H1 (cell line): ENCODE results near the gene MAP6. TPM values are rescaled to one million over a fixed set of nuclear protein-coding genes. Genes with fewer than 3 reads are reported as not detected.

Experiments used
- CTCF ChIA-PET: fragments of 300-600 bp; sonication (Branson Sonifier 250); formaldehyde crosslinking; loops from one replicate; lab custom pipeline; 2021; ENCODE audit not compliant: partially characterized antibody; lab: Charles Lee
- POLR2A ChIA-PET: fragments of 300-600 bp; sonication (Branson Sonifier 250); formaldehyde crosslinking; loops from one replicate; lab custom pipeline; 2021; ENCODE audit warnings: inconsistent platforms; ENCODE audit not compliant: partially characterized antibody; lab: Charles Lee
- DNase-seq, 2 experiments: peaks; one replicate each; pipeline versions ENCODE4 v3.0.0 to v3.0.0-alpha.2; 2010 to 2022; ENCODE audit warnings: low spot score in 2 of 2, low read depth in 1 of 2, mixed read lengths in 1 of 2
- FAIRE-seq: peaks from 2 replicates; lab custom pipeline; 2011; peaks lifted over from hg19 to GRCh38; lab: Jason Lieb, UNC
- H2AFZ ChIP-seq: 2 replicates; pipeline ENCODE4 v1.8.1; 2012; ENCODE audit warnings: low read length, inconsistent platforms
- H2AK5ac ChIP-seq: 2 replicates; pipeline ENCODE4 v1.6.1; 2013; ENCODE audit warnings: low read depth, low read length
- H2BK120ac ChIP-seq: replicated peaks from 2 replicates; pipeline ENCODE3; 2013; ENCODE audit warnings: low read depth, low read length, inconsistent platforms
- H2BK12ac ChIP-seq: 2 replicates; pipeline ENCODE4 v1.6.1; 2013; ENCODE audit warnings: low read depth, low read length
- H2BK15ac ChIP-seq: 2 replicates; pipeline ENCODE4 v1.6.1; 2013; ENCODE audit warnings: low read length
- H2BK20ac ChIP-seq: 2 replicates; pipeline ENCODE4 v1.6.1; 2013; ENCODE audit warnings: low read length
- H2BK5ac ChIP-seq: 2 replicates; pipeline ENCODE4 v1.6.1; 2013; ENCODE audit warnings: low read depth, low read length
- H3K14ac ChIP-seq: 2 replicates; pipeline ENCODE4 v1.6.1; 2013; ENCODE audit warnings: inconsistent platforms; ENCODE audit not compliant: insufficient read length
- H3K18ac ChIP-seq: 2 replicates; pipeline ENCODE4 v1.6.1; 2013; ENCODE audit warnings: low read length; ENCODE audit errors: extremely low read depth
- H3K23ac ChIP-seq: 2 replicates; pipeline ENCODE4 v1.6.1; 2013; ENCODE audit warnings: inconsistent platforms; ENCODE audit not compliant: insufficient read length
- H3K23me2 ChIP-seq: 2 replicates; pipeline ENCODE4 v1.6.1; 2013; ENCODE audit warnings: low read depth, low read length
- H3K27ac ChIP-seq: 2 replicates; pipeline ENCODE4 v1.6.1; 2011; ENCODE audit warnings: low read depth, low read length, inconsistent platforms
- H3K27me3 ChIP-seq, 4 experiments: replicated peaks in 1 of 4; 1 replicate in 1 of 4; 2 replicates in 3 of 4; pipeline versions ENCODE4 v1.6.1 to v1.8.1; 2011 to 2013; ENCODE audit warnings: low read length in 3 of 4, mild to moderate bottlenecking in 3 of 4, inconsistent platforms in 2 of 4, mixed read lengths in 2 of 4, moderate library complexity in 1 of 4; ENCODE audit not compliant: control insufficient read depth in 3 of 4, insufficient read depth in 3 of 4; ENCODE audit errors: extremely low read depth in 1 of 4
- H3K36me3 ChIP-seq, 4 experiments: 2 replicates each; pipeline versions ENCODE4 v1.6.1 to v1.8.1; 2011 to 2013; ENCODE audit warnings: mild to moderate bottlenecking in 4 of 4, low read length in 3 of 4, moderate library complexity in 2 of 4, control low read depth in 1 of 4, inconsistent platforms in 1 of 4; ENCODE audit not compliant: insufficient read depth in 4 of 4, control insufficient read depth in 2 of 4
- H3K4ac ChIP-seq: replicated peaks from 2 replicates; pipeline ENCODE3; 2013; ENCODE audit warnings: low read length, low read depth, mixed read lengths, inconsistent platforms; ENCODE audit not compliant: insufficient read length
- H3K4me1 ChIP-seq, 4 experiments: replicated peaks in 1 of 4; 1 replicate in 1 of 4; 2 replicates in 3 of 4; pipeline versions ENCODE4 v1.6.1 to v1.8.1; 2011 to 2013; ENCODE audit warnings: low read length in 3 of 4, inconsistent platforms in 2 of 4, mixed read lengths in 1 of 4; ENCODE audit not compliant: insufficient read depth in 4 of 4, control insufficient read depth in 3 of 4
- H3K4me2 ChIP-seq, 2 experiments: 2 replicates each; pipeline versions ENCODE4 v1.6.1 to v1.8.1; 2011 to 2013; ENCODE audit warnings: low read depth in 2 of 2, low read length in 2 of 2, control low read depth in 1 of 2, inconsistent platforms in 1 of 2, mild to moderate bottlenecking in 1 of 2; ENCODE audit not compliant: insufficient read depth in 1 of 2
- H3K4me3 ChIP-seq, 4 experiments: fragments of 200-600, 300-600 bp in 1 of 4; sonication (generic), shearing (Covaris generic), sonication (Bioruptor Twin) in 1 of 4; 2 replicates each; pipeline versions ENCODE4 v1.5.1 to v1.8.1; 2011 to 2016; ENCODE audit warnings: low read length in 4 of 4, low read depth in 3 of 4, control low read depth in 2 of 4, inconsistent platforms in 2 of 4, mild to moderate bottlenecking in 2 of 4, mixed read lengths in 1 of 4, moderate library complexity in 1 of 4; ENCODE audit not compliant: insufficient read depth in 2 of 4; ENCODE audit errors: extremely low read depth in 1 of 4
- H3K56ac ChIP-seq: replicated peaks from 2 replicates; pipeline ENCODE3; 2013; ENCODE audit warnings: low read depth, mild to moderate bottlenecking, mixed read lengths, low read length, inconsistent platforms; ENCODE audit not compliant: insufficient read length
- H3K79me1 ChIP-seq: 2 replicates; pipeline ENCODE4 v1.6.1; 2013; ENCODE audit warnings: low read depth, low read length, control low read depth
- H3K79me2 ChIP-seq, 2 experiments: 2 replicates each; pipeline versions ENCODE4 v1.6.1 to v1.8.1; 2012 to 2013; ENCODE audit warnings: low read length in 2 of 2, mild to moderate bottlenecking in 2 of 2, inconsistent platforms in 1 of 2; ENCODE audit not compliant: insufficient read depth in 2 of 2, control insufficient read depth in 1 of 2
- H3K9ac ChIP-seq, 4 experiments: replicated peaks in 1 of 4; 1 replicate in 1 of 4; 2 replicates in 3 of 4; pipeline versions ENCODE4 v1.6.1 to v1.8.1; 2011 to 2013; ENCODE audit warnings: low read depth in 3 of 4, low read length in 3 of 4, control low read depth in 2 of 4, mild to moderate bottlenecking in 2 of 4, moderate library complexity in 2 of 4, inconsistent platforms in 1 of 4; ENCODE audit errors: extremely low read depth in 1 of 4
- H3K9me3 ChIP-seq, 2 experiments: 2 replicates each; pipeline versions ENCODE4 v1.6.1 to v1.8.1; 2012 to 2013; ENCODE audit warnings: mild to moderate bottlenecking in 2 of 2, moderate library complexity in 2 of 2, control low read depth in 1 of 2, inconsistent platforms in 1 of 2, low read depth in 1 of 2, low read length in 1 of 2, mixed read lengths in 1 of 2; ENCODE audit not compliant: insufficient read depth in 2 of 2
- H4K20me1 ChIP-seq, 2 experiments: replicated peaks in 1 of 2; 2 replicates each; pipeline versions ENCODE3 to v1.8.1; 2011 to 2013; ENCODE audit warnings: inconsistent platforms in 2 of 2, low read length in 2 of 2, mild to moderate bottlenecking in 1 of 2; ENCODE audit not compliant: insufficient read depth in 2 of 2, control insufficient read depth in 1 of 2
- H4K5ac ChIP-seq: 2 replicates; pipeline ENCODE4 v1.6.1; 2013; ENCODE audit warnings: low read length, low read depth, mixed read lengths, inconsistent platforms; ENCODE audit not compliant: insufficient read length
- H4K8ac ChIP-seq: 2 replicates; pipeline ENCODE4 v1.8.0; 2013; ENCODE audit warnings: mild to moderate bottlenecking, moderate library complexity, low read length, inconsistent platforms; ENCODE audit not compliant: insufficient read depth; ENCODE audit errors: extremely low read depth
- H4K91ac ChIP-seq: replicated peaks from 2 replicates; pipeline ENCODE3; 2013; ENCODE audit warnings: low read length, mixed read lengths, inconsistent platforms; ENCODE audit not compliant: insufficient read length
- BACH1 ChIP-seq: IDR thresholded peaks from 2 replicates; pipeline ENCODE4 v1.6.1; 2012; ENCODE audit warnings: low read length, improper control_type of control experiment
- CHD2 ChIP-seq: IDR thresholded peaks from 2 replicates; pipeline ENCODE4 v1.6.1; 2012; ENCODE audit warnings: low read length, improper control_type of control experiment
- EZH2 ChIP-seq: fragments of 200-600 bp; sonication (generic); IDR thresholded peaks from 2 replicates; pipeline ENCODE4 v1.7.1; 2012; ENCODE audit warnings: low read depth, mild to moderate bottlenecking, moderate library complexity, low read length, inconsistent platforms; ENCODE audit not compliant: severe bottlenecking
- GABPA ChIP-seq: IDR thresholded peaks from 2 replicates; pipeline ENCODE4 v1.6.1; 2011; ENCODE audit warnings: mild to moderate bottlenecking, low read length, moderate library complexity, borderline replicate concordance; ENCODE audit not compliant: insufficient read depth
- JUND ChIP-seq: IDR thresholded peaks from 2 replicates; pipeline ENCODE4 v1.6.1; 2011; ENCODE audit warnings: mild to moderate bottlenecking, improper control_type of control experiment, low read length
- MAX ChIP-seq: IDR thresholded peaks from 2 replicates; pipeline ENCODE4 v1.6.1; 2012; ENCODE audit warnings: inconsistent platforms
- RAD21 ChIP-seq, 2 experiments: IDR thresholded peaks in 1 of 2; conservative IDR thresholded peaks in 1 of 2; 2 replicates each; pipeline ENCODE4 v1.6.1; 2011; ENCODE audit warnings: low read depth in 2 of 2, low read length in 2 of 2, improper control_type of control experiment in 1 of 2, inconsistent platforms in 1 of 2, mild to moderate bottlenecking in 1 of 2, moderate library complexity in 1 of 2
- RNF2 ChIP-seq: fragments of 200-900, 300-1000 bp; sonication (generic); IDR thresholded peaks from 2 replicates; pipeline ENCODE4 v1.7.1; 2016; ENCODE audit warnings: borderline replicate concordance, low read depth, mild to moderate bottlenecking, antibody characterized with exemption, low read length; ENCODE audit not compliant: poor library complexity, severe bottlenecking; ENCODE audit errors: missing control alignments
- SAP30 ChIP-seq: fragments of 300-600 bp; sonication (generic); IDR thresholded peaks from 2 replicates; pipeline ENCODE4 v1.7.1; 2012; ENCODE audit warnings: low read length, moderate library complexity, mild to moderate bottlenecking, inconsistent platforms; ENCODE audit not compliant: insufficient read depth, insufficient replicate concordance
- SP1 ChIP-seq: IDR thresholded peaks from 2 replicates; pipeline ENCODE4 v1.6.1; 2011; ENCODE audit warnings: low read depth, low read length
- WGBS, 2 experiments: shearing (Covaris generic) in 1 of 2; methylation state at CpG; one replicate each; pipeline versions ENCODE4 v1.1.6 to v1.1.7; 2013 to 2015; ENCODE audit warnings: low lambda C conversion rate in 2 of 2, mixed read lengths in 2 of 2, inconsistent platforms in 1 of 2, low coverage in 1 of 2, missing lambda C conversion rate in 1 of 2; ENCODE audit not compliant: insufficient replicate concordance in 2 of 2, insufficient coverage in 1 of 2, insufficient read length in 1 of 2; ENCODE audit errors: extremely low coverage in 1 of 2, missing lambda C conversion rate in 1 of 2; 5-methylcytosine and 5-hydroxymethylcytosine counted together
- polyA plus RNA-seq, 7 experiments: library from polyadenylated mRNA; depleted of rRNA in 3 of 7; stranded (reverse) in 5 of 7; unstranded in 2 of 7; fragments of >200 nt in 5 of 7; fragments of 200-250 nt in 2 of 7; gene quantifications; 1 replicate in 5 of 7; 2 replicates in 1 of 7; 4 replicates in 1 of 7; pipeline versions ENCODE4 v1.2.1 to v1.2.3, GENCODE V29; 2011 to 2013; ENCODE audit warnings: missing spikeins in 2 of 7, mixed read lengths in 2 of 7
- total RNA-seq: library from RNA; stranded (reverse); fragmentation: NEBNext Ultra II Directional; extraction: Animal tissue kit (Norgen Biotek cat#: 25700); gene quantifications from 2 replicates; pipeline ENCODE4 v1.2.1, GENCODE V29; 2021

MAP6 gene
- total and polyA plus RNA-seq, 2 of the 8 experiments (the other 6 are each of a cell fraction or from before 2014, with no cell fraction given): 0.54 to 0.89 TPM

GRCh38 chr11:75717608-75718418 is 49.0 kb upstream of the MAP6 start, which contains the start of gene MOGAT2:
MOGAT2 (plus strand) TSS chr11:75717838; CDS start chr11:75717889, 51 bp downstream.
- Histone ChIP-seq H2BK5ac (no peak within 1 kb of the TSS), H3K23me2 (no peaks in the 10 kb centered on the region), H2AK5ac (no peak within 1 kb of the TSS), H3K4ac (no peak within 1 kb of the TSS), H3K4me3 (no peak within 1 kb of the TSS), H2AFZ (no peak within 1 kb of the TSS), H3K27ac (no peak within 1 kb of the TSS), H3K18ac (no peak within 1 kb of the TSS), H4K20me1 (peaks cover 0 to 2% of the 10 kb centered on the region in 2 experiments), H3K56ac (no peak within 1 kb of the TSS), H2BK15ac (no peak within 1 kb of the TSS), H3K14ac (no peak within 1 kb of the TSS), H4K8ac (no peak within 1 kb of the TSS), H3K4me2 (peak within 1 kb of the TSS; percentile 11 to 44; a peak in 1 of 4 replicates), H3K27me3 (peaks cover 0 to 15% (median 4%) of the 10 kb centered on the region in 4 experiments; a peak in 4 of 7 replicates), H2BK20ac (no peak within 1 kb of the TSS), H2BK12ac (no peak within 1 kb of the TSS), H4K91ac (no peak within 1 kb of the TSS), H3K9ac (no peak within 1 kb of the TSS), H3K79me1 (no peaks in the 10 kb centered on the region), H3K4me1 (peaks cover 0 to 3% (median 0%) of the 10 kb centered on the region in 4 experiments; a peak in 2 of 7 replicates), H3K36me3 (no peaks in the 10 kb centered on the region), H4K5ac (no peak within 1 kb of the TSS), H3K23ac (no peak within 1 kb of the TSS), H3K79me2 (no peaks in the 10 kb centered on the region), H3K9me3 (no peaks in the 10 kb centered on the region), H2BK120ac (no peak within 1 kb of the TSS)
- ChIA-PET POLR2A (interaction anchor here (1.5 kb wide), 1 partner anchor 156 kb away, joined by 6 read pairs; the partner anchor contains the start of gene SERPINH1), CTCF (interaction anchor here (1.2 to 2.8 kb wide), 4 partner anchors 8 to 435 kb away, joined by 3 to 10 read pairs (median 3); no protein-coding TSS in a partner anchor)
- WGBS, 2 experiments: 86% methylated on average over 13 of the region's 13 CpGs; no CpG with 5 or more reads in 1 of the 2 experiments
- DNase-seq (no peak), FAIRE-seq (no peak)
- TF ChIP-seq CHD2: no peak
- TF ChIP-seq BACH1: no peak
- TF ChIP-seq SAP30: no peak
- no peak for TF ChIP-seq RNF2
- TF ChIP-seq EZH2: no peak
- no peak for TF ChIP-seq JUND
- TF ChIP-seq GABPA: no peak
- no peak for TF ChIP-seq SP1
- no peak for TF ChIP-seq MAX
- no peak for TF ChIP-seq RAD21 (IDR thresholded peaks at IDR 0.05 in 1 of 2, conservative IDR thresholded peaks at IDR 0.05 in 1 of 2; ENCODE audit: low read depth in 2 of 2, low read length in 2 of 2)
